Esophagus muscularis mucosa (tissue), 3 donors: ENCODE results near the gene IRF9.

Source experiments
- POLR2A ChIP-seq: fragments of 450-650 bp; IDR thresholded peaks from one replicate; pipeline ENCODE4 v1.6.1; 2017; ENCODE audit warnings: antibody characterized with exemption, moderate library complexity, mild to moderate bottlenecking, low read depth
- TF ChIP-seq, protein P1 (sequence below), 3 experiments: fragments of 200-600 bp in 2 of 3; fragments of 450-650 bp in 1 of 3; sonication (generic) in 2 of 3; IDR thresholded peaks; one replicate each; pipeline ENCODE4 v1.5.1; 2017 to 2019; ENCODE audit warnings: antibody characterized with exemption in 3 of 3, mild to moderate bottlenecking in 2 of 3, moderate library complexity in 1 of 3

DNA sequence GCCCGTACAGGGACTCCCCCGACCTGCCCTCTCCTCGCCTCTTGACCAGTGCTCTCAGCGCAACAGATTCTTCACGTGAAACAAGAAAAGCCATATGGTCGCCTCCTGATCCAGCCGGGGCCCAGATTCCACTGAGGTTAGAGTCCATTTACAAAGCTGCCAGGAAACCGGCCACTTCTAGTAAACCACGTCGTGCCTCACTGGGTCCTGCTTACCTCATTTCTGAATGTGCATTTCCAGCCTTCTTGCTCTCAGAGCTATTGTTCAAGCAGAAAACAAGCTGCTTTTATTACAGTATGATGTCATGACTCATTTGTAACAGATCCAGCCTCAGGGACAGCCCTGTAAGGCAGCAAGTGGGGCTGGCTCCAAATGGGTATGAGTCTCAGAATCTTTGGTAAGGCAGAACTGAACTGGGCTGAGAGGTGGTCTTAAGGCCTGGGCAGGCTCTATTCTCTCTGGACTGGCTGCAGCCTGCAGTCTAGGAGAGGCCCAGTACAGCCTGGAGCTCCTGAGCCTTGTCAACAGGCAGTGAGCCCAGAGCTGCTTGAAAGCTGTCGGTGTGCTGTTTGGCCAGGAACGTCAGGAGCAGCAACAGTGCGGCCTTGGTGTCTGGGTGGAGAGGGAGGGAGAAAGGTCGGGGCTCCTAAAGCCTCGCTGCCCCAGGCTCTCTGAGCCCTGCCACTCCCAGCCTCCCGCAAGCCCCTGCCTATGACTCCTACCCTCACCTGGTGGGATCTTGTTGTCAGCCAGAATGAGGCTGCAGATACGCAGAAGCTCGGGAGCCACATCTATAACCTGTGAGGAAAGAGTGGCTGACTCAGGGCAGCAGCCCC is 19.1 kb downstream of the IRF9 start:
- TF ChIP-seq, protein P1, sequence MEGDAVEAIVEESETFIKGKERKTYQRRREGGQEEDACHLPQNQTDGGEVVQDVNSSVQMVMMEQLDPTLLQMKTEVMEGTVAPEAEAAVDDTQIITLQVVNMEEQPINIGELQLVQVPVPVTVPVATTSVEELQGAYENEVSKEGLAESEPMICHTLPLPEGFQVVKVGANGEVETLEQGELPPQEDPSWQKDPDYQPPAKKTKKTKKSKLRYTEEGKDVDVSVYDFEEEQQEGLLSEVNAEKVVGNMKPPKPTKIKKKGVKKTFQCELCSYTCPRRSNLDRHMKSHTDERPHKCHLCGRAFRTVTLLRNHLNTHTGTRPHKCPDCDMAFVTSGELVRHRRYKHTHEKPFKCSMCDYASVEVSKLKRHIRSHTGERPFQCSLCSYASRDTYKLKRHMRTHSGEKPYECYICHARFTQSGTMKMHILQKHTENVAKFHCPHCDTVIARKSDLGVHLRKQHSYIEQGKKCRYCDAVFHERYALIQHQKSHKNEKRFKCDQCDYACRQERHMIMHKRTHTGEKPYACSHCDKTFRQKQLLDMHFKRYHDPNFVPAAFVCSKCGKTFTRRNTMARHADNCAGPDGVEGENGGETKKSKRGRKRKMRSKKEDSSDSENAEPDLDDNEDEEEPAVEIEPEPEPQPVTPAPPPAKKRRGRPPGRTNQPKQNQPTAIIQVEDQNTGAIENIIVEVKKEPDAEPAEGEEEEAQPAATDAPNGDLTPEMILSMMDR (IDR thresholded peaks at IDR 0.05): no peak
- TF ChIP-seq POLR2A: no peak
